Activated CD8-positive, alpha-beta T cell treated with anti-CD3 and anti-CD28 coated beads for 36 hours (primary cell): ENCODE data around the gene A4GALT. TPM values are rescaled to one million over a fixed set of nuclear protein-coding genes. Genes with fewer than 3 reads are reported as not detected.
"Not testable (repeated sequence)": the region's sequence is repeated elsewhere in the genome, so short reads cannot be mapped to it uniquely, and the experiment has no call there.

Source experiments
- ATAC-seq: fragments of 200-7000 bp; cut with Tn5 transposase; one replicate; pipeline ENCODE4 v1.10.0; 2021; ENCODE audit warnings: mild to moderate bottlenecking, moderate library complexity
- CTCF ChIA-PET: fragments of 350-600 bp; sonication (Branson Sonifier 250); formaldehyde crosslinking; loops from one replicate; lab custom pipeline; 2021; ENCODE audit warnings: antibody characterized with exemption; lab: Charles Lee
- POLR2A ChIA-PET: fragments of 350-600 bp; sonication (Branson Sonifier 250); formaldehyde crosslinking; loops from one replicate; lab custom pipeline; 2021; ENCODE audit warnings: antibody characterized with exemption; lab: Charles Lee
- DNase-seq: peaks from one replicate; pipeline ENCODE4 v3.0.0-alpha.2; 2020
- H3K27ac Mint-ChIP-seq: one replicate; pipeline ENCODE4 v1.8.0; 2021; ENCODE audit warnings: mild to moderate bottlenecking, mixed read lengths
- H3K27me3 Mint-ChIP-seq: one replicate; pipeline ENCODE4 v1.8.0; 2021; ENCODE audit warnings: mixed read lengths
- H3K36me3 Mint-ChIP-seq: one replicate; pipeline ENCODE4 v1.8.0; 2021; ENCODE audit warnings: low read depth, mixed read lengths
- H3K4me1 Mint-ChIP-seq: one replicate; pipeline ENCODE4 v1.8.0; 2021; ENCODE audit warnings: low read depth, mixed read lengths
- H3K4me3 Mint-ChIP-seq: one replicate; pipeline ENCODE4 v1.8.0; 2021; ENCODE audit warnings: mild to moderate bottlenecking, moderate library complexity, mixed read lengths
- H3K9me3 Mint-ChIP-seq: one replicate; pipeline ENCODE4 v1.8.0; 2021; ENCODE audit warnings: mixed read lengths
- intact Hi-C: fragments of 100-400 bp; cut with micrococcal nuclease; formaldehyde crosslinking; loops from one replicate; pipeline ENCODE4 v1.10.0; 2022
- total RNA-seq, 2 experiments: library from RNA; stranded (reverse); gene quantifications; one replicate each; pipeline ENCODE4 v1.2.3, GENCODE V29; 2021
- TF ChIP-seq, protein P1 (sequence below): fragments of 200-600 bp; IDR thresholded peaks from one replicate; pipeline ENCODE4 v1.8.0; 2022; ENCODE audit warnings: antibody characterized with exemption, mild to moderate bottlenecking

A4GALT gene
- total RNA-seq, 2 experiments from 2014 or later: 0.20 to 0.38 TPM

DNA sequence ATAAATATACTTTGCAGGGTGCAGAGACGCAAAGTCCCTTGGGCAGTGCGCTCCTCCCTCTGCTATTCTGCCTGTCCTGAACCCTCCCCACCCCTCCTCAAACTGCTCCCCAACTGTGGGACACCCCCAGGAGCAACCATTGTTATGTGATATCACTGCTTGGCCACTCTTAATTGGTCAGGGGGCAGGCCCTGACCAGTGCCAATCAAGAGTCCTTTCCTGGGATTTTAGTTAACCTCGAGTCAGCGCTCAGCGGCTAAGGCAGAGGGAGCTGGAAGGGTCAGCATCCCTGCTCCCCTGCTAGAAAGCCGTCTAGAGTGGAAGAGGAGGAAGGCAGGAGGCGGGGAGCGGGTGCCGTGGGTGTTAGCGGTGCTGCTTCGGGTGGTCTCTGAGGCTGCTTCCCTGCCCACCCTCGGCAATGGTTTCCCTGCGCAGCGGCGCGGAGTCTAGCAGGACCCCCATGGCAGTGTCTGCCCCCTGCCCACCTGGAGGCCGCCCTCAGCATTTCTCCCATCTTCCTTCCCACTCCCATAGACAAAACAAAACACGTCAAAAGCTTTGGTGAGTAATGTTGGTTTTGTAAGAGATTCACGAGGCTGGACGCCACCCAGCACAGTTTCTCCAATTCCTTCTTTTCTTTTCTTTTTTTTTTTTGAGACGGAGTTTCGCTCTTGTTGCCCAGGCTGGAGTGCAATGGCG is 38.4 kb upstream of the A4GALT start:
- TF ChIP-seq, protein P1, sequence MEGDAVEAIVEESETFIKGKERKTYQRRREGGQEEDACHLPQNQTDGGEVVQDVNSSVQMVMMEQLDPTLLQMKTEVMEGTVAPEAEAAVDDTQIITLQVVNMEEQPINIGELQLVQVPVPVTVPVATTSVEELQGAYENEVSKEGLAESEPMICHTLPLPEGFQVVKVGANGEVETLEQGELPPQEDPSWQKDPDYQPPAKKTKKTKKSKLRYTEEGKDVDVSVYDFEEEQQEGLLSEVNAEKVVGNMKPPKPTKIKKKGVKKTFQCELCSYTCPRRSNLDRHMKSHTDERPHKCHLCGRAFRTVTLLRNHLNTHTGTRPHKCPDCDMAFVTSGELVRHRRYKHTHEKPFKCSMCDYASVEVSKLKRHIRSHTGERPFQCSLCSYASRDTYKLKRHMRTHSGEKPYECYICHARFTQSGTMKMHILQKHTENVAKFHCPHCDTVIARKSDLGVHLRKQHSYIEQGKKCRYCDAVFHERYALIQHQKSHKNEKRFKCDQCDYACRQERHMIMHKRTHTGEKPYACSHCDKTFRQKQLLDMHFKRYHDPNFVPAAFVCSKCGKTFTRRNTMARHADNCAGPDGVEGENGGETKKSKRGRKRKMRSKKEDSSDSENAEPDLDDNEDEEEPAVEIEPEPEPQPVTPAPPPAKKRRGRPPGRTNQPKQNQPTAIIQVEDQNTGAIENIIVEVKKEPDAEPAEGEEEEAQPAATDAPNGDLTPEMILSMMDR: no peak
- H3K36me3 Mint-ChIP-seq: no peaks in the 10 kb centered on the region
- no peak for ATAC-seq
- no peak overlapping the region for H3K4me3 Mint-ChIP-seq
- H3K27ac Mint-ChIP-seq: no peak overlapping the region
- no peaks in the 10 kb centered on the region for H3K4me1 Mint-ChIP-seq
- ChIA-PET CTCF (no interaction called here), POLR2A (no interaction called here)
- intact Hi-C loops: no loop called here
- H3K27me3 Mint-ChIP-seq: no peaks in the 10 kb centered on the region
- no peak for DNase-seq
- H3K9me3 Mint-ChIP-seq: no peaks in the 10 kb centered on the region

DNA sequence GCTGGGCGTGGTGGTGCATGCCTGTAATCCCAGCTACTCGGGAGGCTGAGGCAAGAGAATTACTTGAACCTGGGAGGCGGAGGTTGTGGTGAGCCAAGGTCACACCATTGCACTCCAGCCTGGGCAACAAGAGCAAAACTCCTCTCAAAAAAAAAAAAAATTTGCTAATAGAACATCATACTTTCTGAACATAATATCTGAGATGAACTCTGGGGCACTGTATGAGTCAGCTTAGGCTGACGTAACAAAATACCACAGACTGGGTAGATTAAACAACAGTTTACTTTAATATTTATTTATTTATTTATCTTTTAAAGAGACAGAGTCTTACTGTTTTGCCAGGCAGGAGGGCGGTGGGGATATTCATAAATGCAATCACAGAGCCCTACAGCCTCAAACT is 34.9 kb upstream of the A4GALT start:
- H3K9me3 Mint-ChIP-seq, H3K27me3 Mint-ChIP-seq, H3K27ac Mint-ChIP-seq, ATAC-seq, DNase-seq, H3K4me1 Mint-ChIP-seq, H3K4me3 Mint-ChIP-seq, CTCF ChIA-PET, H3K36me3 Mint-ChIP-seq, intact Hi-C loops: not testable (repeated sequence)
- POLR2A ChIA-PET: interaction anchor here (1.0 to 1.8 kb wide), 2 partner anchors 9 to 106 kb away, joined by 3 read pairs; partner anchors contain the start of gene CYB5R3

DNA sequence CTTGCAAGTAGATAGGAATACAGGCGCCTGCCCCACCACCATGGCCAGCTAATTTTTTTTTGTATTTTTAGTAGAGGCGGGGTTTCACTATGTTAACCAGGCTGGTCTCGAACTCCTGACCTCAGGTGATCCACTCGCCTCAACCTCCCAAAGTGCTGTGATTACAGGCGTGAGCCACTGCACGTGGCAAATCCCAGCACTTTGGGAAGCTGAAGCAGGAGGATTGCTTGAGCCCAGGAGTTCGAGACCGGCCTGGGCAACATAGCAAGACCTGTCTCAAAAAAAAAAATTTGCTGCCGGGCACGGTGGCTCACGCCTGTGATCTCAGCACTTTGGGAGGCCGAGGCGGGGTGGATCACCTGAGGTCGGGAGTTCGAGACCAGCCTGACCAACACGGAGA is 34.5 kb upstream of the A4GALT start:
- intact Hi-C loops, H3K27ac Mint-ChIP-seq, ATAC-seq, H3K27me3 Mint-ChIP-seq, H3K36me3 Mint-ChIP-seq, H3K9me3 Mint-ChIP-seq, H3K4me1 Mint-ChIP-seq, CTCF ChIA-PET, H3K4me3 Mint-ChIP-seq, DNase-seq: not testable (repeated sequence)
- POLR2A ChIA-PET: interaction anchor here (0.6 to 1.8 kb wide), 3 partner anchors 9 to 106 kb away, joined by 3 to 5 read pairs (median 3); partner anchors contain the start of gene CYB5R3

DNA sequence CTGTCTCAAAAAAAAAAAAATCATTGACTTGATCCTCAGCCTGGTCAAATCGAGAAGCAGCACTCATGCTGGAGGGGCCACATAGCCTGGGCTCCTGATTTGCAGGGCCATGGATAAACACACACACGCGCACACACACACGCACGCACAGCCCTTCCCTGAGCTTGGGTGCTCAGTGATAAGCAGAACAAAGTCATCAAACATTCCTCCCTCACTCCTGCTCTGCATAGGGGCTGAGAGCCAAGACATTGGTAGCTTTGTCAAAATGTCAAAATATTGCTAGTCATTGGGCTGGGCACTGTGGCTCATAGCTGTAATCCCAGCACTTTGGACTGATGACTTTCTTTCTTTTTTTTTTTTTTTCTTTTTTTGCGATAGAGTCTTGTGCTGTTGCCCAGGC is 34.0 kb upstream of the A4GALT start:
- POLR2A ChIA-PET: interaction anchor here (0.6 to 1.8 kb wide), 3 partner anchors 8 to 105 kb away, joined by 3 to 5 read pairs (median 3); partner anchors contain the start of gene CYB5R3
- no peaks in the 10 kb centered on the region for H3K9me3 Mint-ChIP-seq
- H3K4me3 Mint-ChIP-seq: no peak overlapping the region
- H3K27me3 Mint-ChIP-seq: no peaks in the 10 kb centered on the region
- H3K36me3 Mint-ChIP-seq: no peaks in the 10 kb centered on the region
- intact Hi-C loops: no loop called here
- H3K27ac Mint-ChIP-seq: no peak overlapping the region
- DNase-seq (no peak), ATAC-seq (no peak)
- CTCF ChIA-PET: interaction anchor here (0.8 kb wide), 1 partner anchor 305 kb away, joined by 3 read pairs; no protein-coding TSS in a partner anchor
- TF ChIP-seq, protein P1: no peak
- H3K4me1 Mint-ChIP-seq: no peaks in the 10 kb centered on the region

DNA sequence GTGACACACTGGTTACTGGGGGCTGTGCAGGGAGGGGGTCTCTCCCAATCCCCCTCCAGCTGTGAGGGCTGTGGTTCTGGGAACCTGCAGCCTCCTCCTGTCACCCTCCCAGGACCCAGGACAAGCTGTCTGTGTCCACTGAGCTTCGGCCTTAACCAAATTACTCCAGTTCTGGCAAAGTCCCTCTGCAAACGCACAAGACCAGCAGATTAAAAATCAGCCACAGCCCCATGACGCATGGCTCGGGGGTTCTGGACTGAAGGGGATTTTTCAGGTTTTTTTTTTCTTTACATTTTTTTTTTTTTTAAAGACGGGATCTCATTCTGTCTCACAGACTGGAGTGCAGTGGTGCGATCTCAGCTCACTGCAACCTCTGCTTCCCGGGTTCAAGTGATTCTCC is 32.2 kb upstream of the A4GALT start:
- Mint-ChIP-seq H3K36me3 (no peaks in the 10 kb centered on the region), H3K9me3 (no peaks in the 10 kb centered on the region), H3K27ac (no peak overlapping the region), H3K4me3 (no peak overlapping the region), H3K27me3 (no peaks in the 10 kb centered on the region), H3K4me1 (no peaks in the 10 kb centered on the region)
- ChIA-PET CTCF (no interaction called here), POLR2A (no interaction called here)
- intact Hi-C loops: no loop called here
- TF ChIP-seq, protein P1: no peak
- no peak for ATAC-seq
- DNase-seq: no peak

DNA sequence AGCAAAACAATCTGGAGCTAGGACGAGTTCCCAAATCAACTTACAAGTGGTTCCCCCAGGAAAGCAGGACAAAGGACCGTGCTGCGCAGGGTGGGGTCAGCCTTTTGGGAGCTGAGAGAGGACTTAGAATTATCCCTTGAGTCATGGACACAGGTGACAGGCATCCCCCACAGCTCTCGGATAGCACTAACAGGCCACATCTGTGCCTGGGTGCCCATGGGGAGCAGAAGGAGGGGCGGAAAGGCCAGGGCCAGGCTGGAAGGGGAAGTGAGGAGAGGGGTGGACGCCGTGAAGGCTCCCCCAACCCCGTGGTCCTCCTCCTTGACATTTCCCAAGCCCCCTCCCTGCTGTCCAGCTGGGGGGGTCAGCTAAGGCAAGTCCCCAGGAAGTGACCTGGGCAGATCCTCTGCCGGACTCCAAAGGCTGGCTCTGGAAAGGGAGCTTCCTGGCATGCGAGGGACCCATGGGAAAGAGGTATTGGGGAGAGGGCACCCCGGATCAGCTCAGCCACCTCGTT is 31.6 kb upstream of the A4GALT start:
- DNase-seq (no peak), ATAC-seq (no peak)
- POLR2A ChIA-PET: no interaction called here
- no peaks in the 10 kb centered on the region for H3K27me3 Mint-ChIP-seq
- H3K4me1 Mint-ChIP-seq: no peaks in the 10 kb centered on the region
- no peaks in the 10 kb centered on the region for H3K36me3 Mint-ChIP-seq
- CTCF ChIA-PET: no interaction called here
- no peak overlapping the region for H3K27ac Mint-ChIP-seq
- intact Hi-C loops: no loop called here
- no peak overlapping the region for H3K4me3 Mint-ChIP-seq
- TF ChIP-seq, protein P1: no peak
- H3K9me3 Mint-ChIP-seq: no peaks in the 10 kb centered on the region

DNA sequence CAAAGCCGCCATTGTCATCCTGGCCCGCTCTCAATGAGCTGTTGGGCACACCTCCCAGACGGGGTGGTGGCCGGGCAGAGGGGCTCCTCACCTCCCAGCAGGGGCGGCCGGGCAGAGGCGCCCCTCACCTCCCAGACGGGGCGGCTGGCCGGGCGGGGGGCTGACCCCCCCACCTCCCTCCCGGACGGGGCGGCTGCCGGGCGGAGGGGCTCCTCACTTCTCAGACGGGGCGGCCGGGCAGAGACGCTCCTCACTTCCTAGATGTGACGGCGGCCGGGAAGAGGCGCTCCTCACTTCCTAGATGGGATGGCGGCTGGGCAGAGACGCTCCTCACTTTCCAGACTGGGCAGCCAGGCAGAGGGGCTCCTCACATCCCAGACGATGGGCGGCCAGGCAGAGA is 29.8 kb upstream of the A4GALT start:
- ATAC-seq, H3K27ac Mint-ChIP-seq, intact Hi-C loops, H3K4me3 Mint-ChIP-seq, H3K9me3 Mint-ChIP-seq, CTCF ChIA-PET, H3K36me3 Mint-ChIP-seq, DNase-seq, H3K4me1 Mint-ChIP-seq, POLR2A ChIA-PET, H3K27me3 Mint-ChIP-seq: not testable (repeated sequence)
